Keratinocyte (primary cell): Measurements from ENCODE around the gene CCDC69. TPM values are rescaled to one million over a fixed set of nuclear protein-coding genes. Genes with fewer than 3 reads are reported as not detected.

ENCODE experiments used
- DNase-seq: peaks from one replicate; pipeline ENCODE4 v3.0.0-alpha.2; 2011; ENCODE audit warnings: low read depth, missing footprints, low spot score
- FAIRE-seq: peaks from 2 replicates; lab custom pipeline; 2011; peaks lifted over from hg19 to GRCh38; lab: Jason Lieb, UNC
- H2AFZ ChIP-seq: 2 replicates; pipeline ENCODE4 v1.6.0; 2012; ENCODE audit warnings: low read length, control low read depth, inconsistent platforms; ENCODE audit not compliant: control insufficient read depth
- H3K27ac ChIP-seq: 2 replicates; pipeline ENCODE4 v1.5.1; 2011; ENCODE audit warnings: low read length; ENCODE audit not compliant: control insufficient read depth, insufficient read depth
- H3K27me3 ChIP-seq: 3 replicates; pipeline ENCODE4 v1.6.0; 2011; ENCODE audit warnings: low read length; ENCODE audit not compliant: control insufficient read depth, insufficient read depth; ENCODE audit errors: extremely low read depth
- H3K36me3 ChIP-seq, 2 experiments: 2 replicates in 1 of 2; 3 replicates in 1 of 2; pipeline ENCODE4 v1.5.1; 2011; ENCODE audit warnings: low read length in 2 of 2, mild to moderate bottlenecking in 1 of 2; ENCODE audit not compliant: control insufficient read depth in 2 of 2, insufficient read depth in 2 of 2; ENCODE audit errors: extremely low read depth in 1 of 2
- H3K4me1 ChIP-seq: 3 replicates; pipeline ENCODE4 v1.5.1; 2011; ENCODE audit warnings: low read length; ENCODE audit not compliant: control insufficient read depth, insufficient read depth; ENCODE audit errors: extremely low read depth
- H3K4me2 ChIP-seq: 3 replicates; pipeline ENCODE4 v1.6.0; 2011; ENCODE audit warnings: low read depth, low read length; ENCODE audit not compliant: control insufficient read depth, insufficient read depth; ENCODE audit errors: extremely low read depth
- H3K4me3 ChIP-seq, 3 experiments: fragments of 200-600 bp in 1 of 3; sonication (generic) in 1 of 3; 2 replicates in 2 of 3; 3 replicates in 1 of 3; pipeline ENCODE4 v1.5.1; 2011 to 2016; ENCODE audit warnings: low read length in 3 of 3, mild to moderate bottlenecking in 3 of 3, control low read depth in 2 of 3, inconsistent platforms in 1 of 3, low read depth in 1 of 3, mixed read lengths in 1 of 3, mixed run types in 1 of 3, moderate library complexity in 1 of 3; ENCODE audit not compliant: control insufficient read depth in 2 of 3, insufficient read depth in 2 of 3; ENCODE audit errors: extremely low read depth in 1 of 3
- H3K79me2 ChIP-seq: 2 replicates; pipeline ENCODE4 v1.6.0; 2012; ENCODE audit warnings: low read length; ENCODE audit not compliant: control insufficient read depth, insufficient read depth
- H3K9ac ChIP-seq: 3 replicates; pipeline ENCODE4 v1.6.0; 2011; ENCODE audit warnings: low read length; ENCODE audit not compliant: control insufficient read depth, insufficient read depth; ENCODE audit errors: extremely low read depth
- H3K9me1 ChIP-seq: 3 replicates; pipeline ENCODE4 v1.6.0; 2011; ENCODE audit warnings: low read length; ENCODE audit not compliant: control insufficient read depth, insufficient read depth; ENCODE audit errors: extremely low read depth
- H3K9me3 ChIP-seq: 2 replicates; pipeline ENCODE4 v1.5.1; 2012; ENCODE audit warnings: low read depth, low read length; ENCODE audit not compliant: control insufficient read depth
- H4K20me1 ChIP-seq: 3 replicates; pipeline ENCODE4 v1.6.0; 2011; ENCODE audit warnings: low read length; ENCODE audit not compliant: control insufficient read depth, insufficient read depth; ENCODE audit errors: extremely low read depth
- CTCF ChIP-seq, 3 experiments: IDR thresholded peaks in 1 of 3; conservative IDR thresholded peaks in 1 of 3; optimal IDR thresholded peaks in 1 of 3; 2 replicates in 2 of 3; 3 replicates in 1 of 3; pipeline versions ENCODE3 to v1.5.1; 2011; ENCODE audit warnings: low read length in 3 of 3, mild to moderate bottlenecking in 3 of 3, moderate library complexity in 2 of 3, control low read depth in 1 of 3, inconsistent platforms in 1 of 3; ENCODE audit not compliant: insufficient read depth in 2 of 3; ENCODE audit errors: extremely low read depth in 1 of 3
- EZH2 ChIP-seq: IDR thresholded peaks from one replicate; pipeline ENCODE4 v1.6.1; 2012; ENCODE audit warnings: inconsistent platforms, mild to moderate bottlenecking, low read length, moderate library complexity
- dilution Hi-C: fragments of 300-500 bp; cut with MboI; formaldehyde crosslinking; loops from one replicate; pipeline ENCODE4 v1.7.0; 2020; ENCODE audit warnings: low sequenced_read_pairs; ENCODE audit not compliant: extremely low pct_ligation_motif_present
- polyA plus RNA-seq, 5 experiments: library from polyadenylated mRNA; depleted of rRNA in 3 of 5; stranded (reverse) in 3 of 5; stranded (forward) in 1 of 5; unstranded in 1 of 5; fragments of >200 nt; gene quantifications; 1 replicate in 1 of 5; 2 replicates in 3 of 5; 3 replicates in 1 of 5; pipeline versions ENCODE4 v1.2.1 to v1.2.3, GENCODE V29; 2011 to 2012; ENCODE audit warnings: missing spikeins in 2 of 5, low read depth in 1 of 5, low replicate concordance in 1 of 5

Gene CCDC69
- polyA plus RNA-seq, 1 donor (not counting 4 experiments of a cell fraction or from before 2014, with no cell fraction given), result 4.1 TPM

- Histone ChIP-seq H3K9ac (no peak overlapping the region), H3K79me2 (no peaks in the 10 kb centered on the region), H3K9me3 (no peaks in the 10 kb centered on the region), H3K9me1 (no peaks in the 10 kb centered on the region), H3K27me3 (no peaks in the 10 kb centered on the region), H4K20me1 (no peaks in the 10 kb centered on the region), H3K4me1 (peaks cover 5% of the 10 kb centered on the region), H3K4me2 (no peak overlapping the region), H3K4me3 (no peak overlapping the region), H3K36me3 (no peaks in the 10 kb centered on the region), H3K27ac (no peak overlapping the region), H2AFZ (peak overlapping the region; percentile 17)
- FAIRE-seq, result no peak
- TF ChIP-seq EZH2 (no peak), CTCF (optimal IDR thresholded peaks at IDR 0.05 in 1 of 3, IDR thresholded peaks at IDR 0.05 in 1 of 3, conservative IDR thresholded peaks at IDR 0.05 in 1 of 3; ENCODE audit: extremely low read depth in 1 of 3, insufficient read depth in 2 of 3, low read length in 3 of 3) (no peak)
- no peak for DNase-seq
- dilution Hi-C loops, result no loop called here
Observed at GRCh38 chr5:151213803-151214613, 9.9 kb downstream of the CCDC69 start.

- Histone ChIP-seq H3K79me2 (no peaks in the 10 kb centered on the region), H3K27me3 (no peaks in the 10 kb centered on the region), H3K36me3 (no peaks in the 10 kb centered on the region), H3K4me2 (no peak overlapping the region), H3K9me3 (no peaks in the 10 kb centered on the region), H3K4me1 (peaks cover 5% of the 10 kb centered on the region), H3K9me1 (no peaks in the 10 kb centered on the region), H3K9ac (no peak overlapping the region), H4K20me1 (no peaks in the 10 kb centered on the region), H3K4me3 (no peak overlapping the region), H3K27ac (no peak overlapping the region), H2AFZ (no peak overlapping the region)
- DNase-seq, result no peak
- no peak for TF ChIP-seq EZH2
- no peak for TF ChIP-seq CTCF (optimal IDR thresholded peaks at IDR 0.05 in 1 of 3, IDR thresholded peaks at IDR 0.05 in 1 of 3, conservative IDR thresholded peaks at IDR 0.05 in 1 of 3; ENCODE audit: extremely low read depth in 1 of 3, insufficient read depth in 2 of 3, low read length in 3 of 3)
- no peak for FAIRE-seq
- dilution Hi-C loops, result no loop called here
Observed at GRCh38 chr5:151212406-151212798, 11.5 kb downstream of the CCDC69 start.
